Natural killer cell (primary cell): ENCODE results near the gene C12orf43. TPM values are rescaled to one million over a fixed set of nuclear protein-coding genes. Genes with fewer than 3 reads are reported as not detected.

ENCODE experiments used
- ATAC-seq, 3 donors: fragments of 150-1000 bp in 2 of 3; fragments of 200-7000 bp in 1 of 3; cut with Tn5 transposase; 1 replicate in 1 of 3; 2 replicates in 2 of 3; pipeline ENCODE4 v1.10.0; 2021; ENCODE audit warnings: mild to moderate bottlenecking in 2 of 3, moderate library complexity in 2 of 3
- DNase-seq, 2 donors: peaks; one replicate each; pipeline versions ENCODE4 v3.0.0 to v3.0.0-alpha.2; 2013 to 2021; ENCODE audit warnings: mixed read lengths in 1 of 2
- H3K27ac ChIP-seq: one replicate; pipeline ENCODE4 v1.5.1; 2013; ENCODE audit warnings: mild to moderate bottlenecking, low read length
- H3K27me3 ChIP-seq: one replicate; pipeline ENCODE4 v1.6.1; 2013; ENCODE audit warnings: low read length; ENCODE audit not compliant: control insufficient read depth, insufficient read depth
- H3K36me3 ChIP-seq: one replicate; pipeline ENCODE4 v1.6.1; 2013; ENCODE audit warnings: low read length; ENCODE audit not compliant: control insufficient read depth, insufficient read depth
- H3K4me1 ChIP-seq: one replicate; pipeline ENCODE4 v1.6.1; 2013; ENCODE audit warnings: low read length; ENCODE audit not compliant: control insufficient read depth, insufficient read depth
- H3K4me3 ChIP-seq: one replicate; pipeline ENCODE4 v1.5.1; 2013; ENCODE audit warnings: low read length
- H3K9me3 ChIP-seq: one replicate; pipeline ENCODE4 v1.6.1; 2013; ENCODE audit warnings: low read length; ENCODE audit not compliant: control insufficient read depth, insufficient read depth
- H3K27ac Mint-ChIP-seq, 2 donors: one replicate each; pipeline ENCODE4 v1.8.0; 2022; ENCODE audit warnings: mild to moderate bottlenecking in 2 of 2, mixed read lengths in 2 of 2, moderate library complexity in 1 of 2
- H3K27me3 Mint-ChIP-seq, 2 donors: one replicate each; pipeline ENCODE4 v1.8.0; 2022; ENCODE audit warnings: low read depth in 2 of 2, mixed read lengths in 2 of 2
- H3K36me3 Mint-ChIP-seq: one replicate; pipeline ENCODE4 v1.8.0; 2022; ENCODE audit warnings: mixed read lengths
- H3K4me1 Mint-ChIP-seq, 2 donors: one replicate each; pipeline ENCODE4 v1.8.0; 2022; ENCODE audit warnings: mixed read lengths in 2 of 2
- H3K4me3 Mint-ChIP-seq: one replicate; pipeline ENCODE4 v1.8.0; 2022; ENCODE audit warnings: mild to moderate bottlenecking, moderate library complexity, mixed read lengths
- H3K9me3 Mint-ChIP-seq, 2 donors: one replicate each; pipeline ENCODE4 v1.8.0; 2022; ENCODE audit warnings: mixed read lengths in 2 of 2
- CTCF ChIP-seq: fragments of 200-600 bp; IDR thresholded peaks from one replicate; pipeline ENCODE4 v1.8.0; 2022; ENCODE audit warnings: antibody characterized with exemption
- WGBS: methylation state at CpG from one replicate; pipeline ENCODE4 v1.1.7; 2013; ENCODE audit warnings: missing lambda C conversion rate; ENCODE audit not compliant: insufficient coverage; 5-methylcytosine and 5-hydroxymethylcytosine counted together
- intact Hi-C: fragments of 100-400 bp; cut with micrococcal nuclease; formaldehyde crosslinking; loops from one replicate; pipeline ENCODE4 v1.14.2; 2022
- total RNA-seq, 4 donors: library from RNA; stranded (reverse); fragments of 120-200 nt in 1 of 4; gene quantifications; one replicate each; pipeline versions ENCODE4 v1.2.3 to v1.2.4, GENCODE V29; 2013 to 2022

The C12orf43 gene
- total RNA-seq, 3 donors from 2014 or later (not counting 1 experiment from before 2014, with no cell fraction given) = 16.0 to 19.9 (median 18.0) TPM

- Mint-ChIP-seq H3K4me1 (peaks cover 0 to 5% of the 10 kb centered on the region in 2 donors), H3K4me3 (no peak overlapping the region), H3K27me3 (no peaks in the 10 kb centered on the region), H3K27ac (no peak overlapping the region), H3K9me3 (no peaks in the 10 kb centered on the region), H3K36me3 (peaks cover 9% of the 10 kb centered on the region)
- intact Hi-C loops = no loop called here
- no peak for TF ChIP-seq CTCF
- Histone ChIP-seq H3K36me3 (peaks cover 26% of the 10 kb centered on the region), H3K4me3 (no peak overlapping the region), H3K4me1 (no peaks in the 10 kb centered on the region), H3K9me3 (no peaks in the 10 kb centered on the region), H3K27me3 (no peaks in the 10 kb centered on the region), H3K27ac (no peak overlapping the region)
- DNase-seq = no peak
- 97% methylated on average over 5 of the region's 6 CpGs for WGBS
- no peak for ATAC-seq
Observed at GRCh38 chr12:121021754-121022153, 5.5 kb upstream of the C12orf43 start.

- Mint-ChIP-seq H3K4me3 (no peak overlapping the region), H3K9me3 (no peaks in the 10 kb centered on the region), H3K4me1 (peaks cover 10 to 19% of the 10 kb centered on the region in 2 donors), H3K27me3 (no peaks in the 10 kb centered on the region), H3K27ac (no peak overlapping the region), H3K36me3 (peaks cover 9% of the 10 kb centered on the region)
- Histone ChIP-seq H3K27me3 (no peaks in the 10 kb centered on the region), H3K27ac (no peak overlapping the region), H3K4me3 (no peak overlapping the region), H3K4me1 (peaks cover 9% of the 10 kb centered on the region), H3K36me3 (peaks cover 13% of the 10 kb centered on the region), H3K9me3 (no peaks in the 10 kb centered on the region)
- WGBS = no CpG with 5 or more reads among the region's 2 CpGs
- DNase-seq (no peak), ATAC-seq (no peak)
- intact Hi-C loops = loop anchor here (5.0 kb wide), 1 partner anchor 73 kb away; no protein-coding TSS in a partner anchor
- no peak for TF ChIP-seq CTCF
Observed at GRCh38 chr12:121018860-121019617, 2.8 kb upstream of the C12orf43 start.

GRCh38 chr12:121017966-121018491 is 1.7 kb upstream of the C12orf43 start:
- no peaks in the 10 kb centered on the region for H3K9me3 Mint-ChIP-seq
- peaks cover 10 to 19% of the 10 kb centered on the region in 2 donors for H3K4me1 Mint-ChIP-seq
- Histone ChIP-seq H3K9me3 (no peaks in the 10 kb centered on the region), H3K27me3 (no peaks in the 10 kb centered on the region), H3K36me3 (peaks cover 11% of the 10 kb centered on the region), H3K4me3 (no peak overlapping the region), H3K4me1 (peaks cover 9% of the 10 kb centered on the region), H3K27ac (no peak overlapping the region)
- no peak for TF ChIP-seq CTCF
- H3K27me3 Mint-ChIP-seq = no peaks in the 10 kb centered on the region
- 96% methylated on average over 15 of the region's 15 CpGs for WGBS
- intact Hi-C loops = loop anchor here (5.0 kb wide), 1 partner anchor 74 kb away; no protein-coding TSS in a partner anchor
- no peak for ATAC-seq
- DNase-seq = no peak
- no peak overlapping the region for H3K4me3 Mint-ChIP-seq
- H3K36me3 Mint-ChIP-seq = peaks cover 6% of the 10 kb centered on the region
- H3K27ac Mint-ChIP-seq = no peak overlapping the region
